Natural killer cell (primary cell): ENCODE data around the gene RAMP1. TPM values are rescaled to one million over a fixed set of nuclear protein-coding genes. Genes with fewer than 3 reads are reported as not detected.

ENCODE experiments used
- ATAC-seq, 3 donors: fragments of 150-1000 bp in 2 of 3; fragments of 200-7000 bp in 1 of 3; cut with Tn5 transposase; 1 replicate in 1 of 3; 2 replicates in 2 of 3; pipeline ENCODE4 v1.10.0; 2021; ENCODE audit warnings: mild to moderate bottlenecking in 2 of 3, moderate library complexity in 2 of 3
- DNase-seq, 2 donors: peaks; one replicate each; pipeline versions ENCODE4 v3.0.0 to v3.0.0-alpha.2; 2013 to 2021; ENCODE audit warnings: mixed read lengths in 1 of 2
- H3K27ac ChIP-seq: one replicate; pipeline ENCODE4 v1.5.1; 2013; ENCODE audit warnings: mild to moderate bottlenecking, low read length
- H3K27me3 ChIP-seq: one replicate; pipeline ENCODE4 v1.6.1; 2013; ENCODE audit warnings: low read length; ENCODE audit not compliant: control insufficient read depth, insufficient read depth
- H3K36me3 ChIP-seq: one replicate; pipeline ENCODE4 v1.6.1; 2013; ENCODE audit warnings: low read length; ENCODE audit not compliant: control insufficient read depth, insufficient read depth
- H3K4me1 ChIP-seq: one replicate; pipeline ENCODE4 v1.6.1; 2013; ENCODE audit warnings: low read length; ENCODE audit not compliant: control insufficient read depth, insufficient read depth
- H3K4me3 ChIP-seq: one replicate; pipeline ENCODE4 v1.5.1; 2013; ENCODE audit warnings: low read length
- H3K9me3 ChIP-seq: one replicate; pipeline ENCODE4 v1.6.1; 2013; ENCODE audit warnings: low read length; ENCODE audit not compliant: control insufficient read depth, insufficient read depth
- H3K27ac Mint-ChIP-seq, 2 donors: one replicate each; pipeline ENCODE4 v1.8.0; 2022; ENCODE audit warnings: mild to moderate bottlenecking in 2 of 2, mixed read lengths in 2 of 2, moderate library complexity in 1 of 2
- H3K27me3 Mint-ChIP-seq, 2 donors: one replicate each; pipeline ENCODE4 v1.8.0; 2022; ENCODE audit warnings: low read depth in 2 of 2, mixed read lengths in 2 of 2
- H3K36me3 Mint-ChIP-seq: one replicate; pipeline ENCODE4 v1.8.0; 2022; ENCODE audit warnings: mixed read lengths
- H3K4me1 Mint-ChIP-seq, 2 donors: one replicate each; pipeline ENCODE4 v1.8.0; 2022; ENCODE audit warnings: mixed read lengths in 2 of 2
- H3K4me3 Mint-ChIP-seq: one replicate; pipeline ENCODE4 v1.8.0; 2022; ENCODE audit warnings: mild to moderate bottlenecking, moderate library complexity, mixed read lengths
- H3K9me3 Mint-ChIP-seq, 2 donors: one replicate each; pipeline ENCODE4 v1.8.0; 2022; ENCODE audit warnings: mixed read lengths in 2 of 2
- CTCF ChIP-seq: fragments of 200-600 bp; IDR thresholded peaks from one replicate; pipeline ENCODE4 v1.8.0; 2022; ENCODE audit warnings: antibody characterized with exemption
- WGBS: methylation state at CpG from one replicate; pipeline ENCODE4 v1.1.7; 2013; ENCODE audit warnings: missing lambda C conversion rate; ENCODE audit not compliant: insufficient coverage; 5-methylcytosine and 5-hydroxymethylcytosine counted together
- intact Hi-C: fragments of 100-400 bp; cut with micrococcal nuclease; formaldehyde crosslinking; loops from one replicate; pipeline ENCODE4 v1.14.2; 2022
- total RNA-seq, 4 donors: library from RNA; stranded (reverse); fragments of 120-200 nt in 1 of 4; gene quantifications; one replicate each; pipeline versions ENCODE4 v1.2.3 to v1.2.4, GENCODE V29; 2013 to 2022

Gene RAMP1
- total RNA-seq, 3 donors from 2014 or later (not counting 1 experiment from before 2014, with no cell fraction given), result 3.9 to 11.0 (median 4.9) TPM

- H3K4me3 ChIP-seq, result no peak overlapping the region
- intact Hi-C loops, result loop anchor here (10.0 kb wide), 2 partner anchors 164 to 206 kb away; partner anchors contain the start of gene SCLY
- peak; percentile 47 to 71 (median 67) for ATAC-seq
- DNase-seq, result peak; percentile 52 to 53
- H3K9me3 ChIP-seq, result no peaks in the 10 kb centered on the region
- no peak for TF ChIP-seq CTCF
- H3K27ac ChIP-seq, result peak overlapping the region; percentile 72
- peaks cover 83% of the 10 kb centered on the region for H3K4me1 ChIP-seq
- H3K27me3 ChIP-seq, result no peaks in the 10 kb centered on the region
- no peaks in the 10 kb centered on the region for H3K36me3 ChIP-seq
- peak overlapping the region; percentile 96 to 98 for H3K27ac Mint-ChIP-seq
- H3K4me3 Mint-ChIP-seq, result peak overlapping the region; percentile 85
- peaks cover 70 to 80% of the 10 kb centered on the region in 2 donors for H3K4me1 Mint-ChIP-seq
- H3K9me3 Mint-ChIP-seq, result peaks cover 0 to 3% of the 10 kb centered on the region in 2 donors
- H3K36me3 Mint-ChIP-seq, result no peaks in the 10 kb centered on the region
- no peaks in the 10 kb centered on the region for H3K27me3 Mint-ChIP-seq
- WGBS, result 50% methylated on average over 17 of the region's 19 CpGs
Measured at GRCh38 chr2:237900891-237901831, 41.7 kb downstream of the RAMP1 start.

GRCh38 chr2:237901932-237902850 lies 42.8 kb downstream of the RAMP1 start:
- peak overlapping the region; percentile 96 to 98 for H3K27ac Mint-ChIP-seq
- no peaks in the 10 kb centered on the region for H3K9me3 ChIP-seq
- peak overlapping the region; percentile 72 for H3K27ac ChIP-seq
- ATAC-seq (peak; percentile 46 to 58 (median 55)), DNase-seq (peak; percentile 45 to 61)
- H3K4me1 ChIP-seq, result peaks cover 83% of the 10 kb centered on the region
- no peaks in the 10 kb centered on the region for H3K27me3 Mint-ChIP-seq
- peak overlapping the region; percentile 85 for H3K4me3 Mint-ChIP-seq
- 47% methylated on average over 19 of the region's 22 CpGs for WGBS
- no peaks in the 10 kb centered on the region for H3K27me3 ChIP-seq
- intact Hi-C loops, result loop anchor here (10.0 kb wide), 2 partner anchors 163 to 207 kb away; partner anchors contain the start of gene SCLY
- H3K4me3 ChIP-seq, result no peak overlapping the region
- no peaks in the 10 kb centered on the region for H3K36me3 Mint-ChIP-seq
- H3K9me3 Mint-ChIP-seq, result peaks cover 3% of the 10 kb centered on the region in 2 donors
- peaks cover 74 to 77% of the 10 kb centered on the region in 2 donors for H3K4me1 Mint-ChIP-seq
- peak; percentile 26 for TF ChIP-seq CTCF
- H3K36me3 ChIP-seq, result no peaks in the 10 kb centered on the region

- no peak for DNase-seq
- intact Hi-C loops, result loop anchor here (1.0 to 10.0 kb wide), 3 partner anchors 61 to 210 kb away; partner anchors contain the start of gene SCLY
Measured at GRCh38 chr2:237904831-237905599, 45.6 kb downstream of the RAMP1 start.

More at GRCh38 chr2:237904831-237905599, 45.6 kb downstream of the RAMP1 start:
- ATAC-seq, result peak; percentile 28 to 51 (median 46)
- Histone ChIP-seq H3K4me3 (no peak overlapping the region), H3K4me1 (peaks cover 59% of the 10 kb centered on the region), H3K9me3 (no peaks in the 10 kb centered on the region), H3K36me3 (no peaks in the 10 kb centered on the region), H3K27ac (peak overlapping the region; percentile 71), H3K27me3 (no peaks in the 10 kb centered on the region)
- TF ChIP-seq CTCF, result no peak
- no peaks in the 10 kb centered on the region for H3K36me3 Mint-ChIP-seq
- H3K27ac Mint-ChIP-seq, result peak overlapping the region; percentile 95 to 98
- 5% methylated on average over 15 of the region's 15 CpGs for WGBS
- H3K27me3 Mint-ChIP-seq, result no peaks in the 10 kb centered on the region
- H3K9me3 Mint-ChIP-seq, result peaks cover 3 to 4% of the 10 kb centered on the region in 2 donors
- H3K4me3 Mint-ChIP-seq, result peak overlapping the region; percentile 76
- peaks cover 51 to 53% of the 10 kb centered on the region in 2 donors for H3K4me1 Mint-ChIP-seq
